ENCODE data around the gene HPS1.

Gene HPS1

DNA sequence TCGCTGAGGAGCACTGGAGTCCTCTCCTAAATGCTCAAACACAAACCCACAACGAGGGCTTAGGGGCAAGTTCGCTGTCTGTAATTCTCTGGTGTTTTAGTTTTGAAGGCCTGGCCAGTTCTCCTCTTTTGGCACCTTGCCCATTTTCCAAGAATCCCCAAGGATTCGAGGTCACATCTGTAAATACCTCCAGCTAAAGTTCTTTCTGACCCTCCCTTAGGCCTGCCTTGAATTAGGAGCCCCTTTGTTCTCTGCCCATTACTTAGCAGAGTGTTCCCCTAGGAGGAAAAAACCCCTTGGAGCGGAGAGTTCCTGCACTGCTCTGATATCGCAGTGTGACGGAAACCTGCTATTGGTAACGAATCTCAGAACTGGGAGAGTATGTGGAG is 31.0 kb downstream of the HPS1 start:
- no peak for FAIRE-seq
- DNase-seq (ENCODE audit: insufficient read length, low spot score), result no peak

DNA sequence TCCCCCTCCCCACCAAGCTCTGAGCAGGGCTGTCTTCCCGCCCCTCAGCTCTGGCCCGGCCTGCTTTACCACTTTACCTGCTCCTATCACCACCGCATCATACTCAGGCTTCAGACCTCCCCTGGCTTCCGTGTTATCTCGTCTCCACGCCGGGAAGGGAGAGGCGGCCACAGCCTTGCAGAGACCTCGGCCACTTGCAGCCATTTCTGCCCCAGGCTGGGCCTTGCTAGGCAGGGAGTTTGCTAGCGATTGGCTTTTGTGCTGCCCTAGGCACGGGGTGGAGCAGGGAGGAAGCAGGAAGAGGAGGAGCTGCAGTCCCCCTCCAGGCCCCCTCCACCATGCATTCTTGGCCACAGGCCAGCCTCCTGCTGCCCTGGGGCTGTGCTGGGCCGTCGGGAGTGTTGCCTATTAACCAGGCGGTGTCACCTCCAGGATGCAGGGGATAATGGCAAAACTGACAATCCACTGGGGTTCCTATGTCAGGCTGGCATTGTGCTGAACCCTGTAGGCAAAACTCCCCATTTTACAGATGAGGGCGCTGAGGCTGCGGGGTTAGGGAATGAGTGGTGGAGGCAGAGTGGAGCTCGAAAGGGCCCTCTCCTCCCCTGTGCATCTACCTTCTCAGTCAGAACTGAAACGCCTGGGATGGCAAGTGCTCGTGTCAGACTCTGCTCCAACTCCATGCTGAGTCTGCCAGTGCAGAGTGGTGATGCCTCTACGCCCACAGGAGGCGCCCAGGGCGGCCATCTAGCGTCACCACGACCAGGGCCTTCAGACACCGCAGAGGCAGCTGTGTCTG is 31.6 kb downstream of the HPS1 start, which contains the start of gene PYROXD2:
TSS of gene PYROXD2 (minus strand) at position 251 of the 799 bp plus-strand sequence. CDS start at position 204, 47 bp downstream.
- no peak for FAIRE-seq
- DNase-seq (ENCODE audit: insufficient read length, low spot score), result peak; percentile 61

DNA sequence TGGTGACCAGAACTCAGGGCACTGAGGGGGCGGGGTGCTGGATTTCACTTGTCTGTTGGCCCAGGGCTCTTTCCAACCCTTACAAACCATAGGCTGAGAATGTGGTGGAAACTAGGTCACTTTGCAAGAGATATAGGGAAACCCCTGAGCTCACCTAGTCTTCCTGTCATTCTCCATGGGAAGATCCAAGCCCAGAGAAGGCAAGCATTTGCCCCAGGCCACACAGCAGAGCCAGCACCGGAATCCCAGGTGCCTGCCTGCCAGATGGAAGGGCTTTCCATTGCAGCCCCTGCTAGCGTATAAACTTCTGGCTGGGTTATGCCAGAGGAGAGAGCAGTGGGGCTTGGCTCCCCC is 32.2 kb downstream of the HPS1 start:
- no peak for DNase-seq (ENCODE audit: insufficient read length, low spot score)
- no peak for FAIRE-seq

DNA sequence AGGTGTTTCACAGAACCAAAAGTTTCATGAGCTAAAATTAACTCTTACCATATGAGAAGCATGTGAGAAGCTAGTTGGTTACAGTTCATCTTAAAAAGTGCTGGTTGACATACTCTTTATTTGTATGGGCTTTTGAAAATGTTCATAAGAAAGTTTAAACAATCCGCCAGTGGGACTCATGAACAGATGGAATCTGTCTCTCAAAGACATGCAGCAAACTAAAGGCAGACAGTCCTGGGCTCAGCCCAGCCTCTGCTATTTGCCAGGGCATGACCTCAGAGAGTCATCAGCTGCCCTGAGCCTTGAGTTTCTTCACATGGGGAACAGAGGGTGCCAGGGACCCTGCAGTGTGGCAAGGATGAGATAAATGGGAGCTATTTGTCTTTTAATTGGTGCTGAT is 35.0 kb downstream of the HPS1 start:
- FAIRE-seq (no peak), DNase-seq (ENCODE audit: insufficient read length, low spot score) (no peak)

DNA sequence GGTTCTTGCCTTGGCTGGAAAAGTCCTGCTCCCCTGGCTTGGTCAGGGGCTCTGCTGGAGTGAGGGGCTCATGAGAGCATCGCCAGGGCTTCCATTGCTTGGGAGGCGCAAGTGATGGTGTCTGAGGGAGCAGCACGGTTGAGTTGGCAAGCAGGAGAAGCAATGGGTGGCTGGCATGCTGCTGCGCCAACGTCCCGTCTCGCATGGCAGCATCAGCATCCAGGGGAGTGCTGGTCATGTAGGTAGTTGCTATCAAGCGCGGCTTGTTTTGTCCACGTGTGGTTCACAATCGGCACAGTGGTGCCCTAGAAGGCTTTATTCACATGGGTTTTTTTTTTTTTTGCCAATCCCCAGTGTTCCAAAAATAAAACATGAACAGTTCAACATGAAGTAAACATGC is 35.6 kb downstream of the HPS1 start:
- no peak for DNase-seq (ENCODE audit: insufficient read length, low spot score)
- FAIRE-seq, result no peak

DNA sequence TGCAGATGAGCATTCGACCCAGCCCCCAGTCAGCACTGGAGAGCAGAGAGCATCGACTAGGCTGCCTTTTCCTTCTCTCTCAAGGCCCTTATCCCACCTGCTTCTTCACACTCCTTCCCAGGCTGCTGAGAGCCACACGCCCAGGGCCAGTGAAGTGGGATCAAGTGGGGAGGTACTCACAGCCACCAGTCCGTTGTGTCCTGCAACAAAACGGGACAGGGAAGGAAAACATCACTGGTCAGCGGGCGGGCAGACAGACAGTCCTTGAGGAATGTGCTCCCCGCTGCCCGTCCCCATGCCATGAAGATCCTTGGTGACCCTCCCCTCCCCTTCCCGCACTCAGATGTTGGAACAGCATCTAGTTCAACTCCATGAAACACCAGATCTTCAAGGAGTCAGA is 36.0 kb downstream of the HPS1 start:
- FAIRE-seq (no peak), DNase-seq (ENCODE audit: insufficient read length, low spot score) (no peak)

DNA sequence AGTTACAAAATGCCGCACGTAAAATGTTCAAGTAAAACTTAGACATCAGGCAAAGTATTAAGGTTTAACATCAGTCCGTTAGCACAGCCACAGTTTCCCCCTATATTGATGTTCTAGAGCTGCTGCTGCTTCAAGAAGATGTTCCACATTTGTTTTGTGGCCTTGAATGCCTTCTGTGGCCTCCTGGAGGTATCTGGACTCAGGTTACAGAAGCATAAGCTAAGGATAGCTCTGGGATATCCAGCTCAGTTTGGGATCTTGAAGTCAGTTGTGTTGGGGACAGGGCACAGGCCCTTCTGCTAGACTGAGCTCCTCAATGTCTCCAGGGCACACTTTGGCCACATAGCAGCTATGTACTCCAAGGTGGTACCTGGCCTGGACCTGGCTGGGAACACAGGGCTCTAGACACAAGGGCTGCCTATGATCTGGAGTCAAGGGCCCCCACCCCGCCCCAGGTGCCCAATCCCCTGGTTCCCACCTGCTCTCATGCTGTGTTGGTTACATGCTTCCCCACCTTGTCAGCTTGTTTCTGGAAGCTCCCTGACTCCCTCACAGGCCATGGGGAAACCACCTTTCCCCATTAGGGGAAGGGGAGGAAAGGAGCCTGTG is 36.5 kb downstream of the HPS1 start:
- no peak for DNase-seq (ENCODE audit: insufficient read length, low spot score)
- no peak for FAIRE-seq

DNA sequence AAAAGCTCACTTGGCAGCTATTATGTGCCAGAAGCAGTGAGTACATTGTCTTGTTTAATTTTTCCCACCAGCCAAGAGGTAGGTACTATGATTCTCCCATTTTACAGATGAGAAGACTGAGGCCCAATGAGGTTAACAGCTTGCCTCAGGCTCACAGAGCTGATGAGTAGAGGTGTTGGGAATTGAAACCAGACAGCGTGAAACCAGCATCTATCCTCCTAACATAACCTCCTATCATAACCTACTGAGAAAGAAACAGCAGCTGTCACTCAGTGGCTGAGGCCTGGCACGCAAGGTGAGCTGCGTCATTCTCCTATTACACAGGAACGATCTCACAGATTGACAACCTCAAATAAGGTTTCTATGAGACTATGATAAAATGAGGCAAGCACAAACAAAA is 37.9 kb downstream of the HPS1 start:
- FAIRE-seq, result no peak
- DNase-seq (ENCODE audit: insufficient read length, low spot score), result no peak

DNA sequence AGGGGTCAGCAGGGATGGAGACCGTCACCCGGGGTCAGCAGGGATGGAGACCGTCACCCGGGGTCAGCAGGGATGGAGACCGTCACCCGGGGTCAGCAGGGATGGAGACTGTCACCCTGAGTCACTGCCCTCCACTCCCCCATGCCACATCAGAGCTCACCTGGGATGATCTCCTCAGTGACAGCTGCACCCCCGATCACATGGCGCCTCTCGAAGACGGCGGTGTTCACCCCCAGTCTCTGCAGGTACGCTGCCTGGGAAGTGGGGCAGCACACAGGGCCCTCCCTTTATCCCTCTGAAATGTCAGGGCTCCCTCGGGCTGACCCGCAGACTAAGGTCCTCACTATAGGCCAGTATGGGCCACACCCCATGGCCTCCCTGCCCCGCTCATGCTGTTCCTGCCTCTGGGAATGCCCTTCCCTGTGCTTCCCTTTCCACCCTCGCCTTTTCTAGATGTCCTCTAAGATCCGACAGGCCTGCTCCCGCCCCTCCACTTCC is 38.9 kb downstream of the HPS1 start:
- FAIRE-seq (no peak), DNase-seq (ENCODE audit: insufficient read length, low spot score) (no peak)

DNA sequence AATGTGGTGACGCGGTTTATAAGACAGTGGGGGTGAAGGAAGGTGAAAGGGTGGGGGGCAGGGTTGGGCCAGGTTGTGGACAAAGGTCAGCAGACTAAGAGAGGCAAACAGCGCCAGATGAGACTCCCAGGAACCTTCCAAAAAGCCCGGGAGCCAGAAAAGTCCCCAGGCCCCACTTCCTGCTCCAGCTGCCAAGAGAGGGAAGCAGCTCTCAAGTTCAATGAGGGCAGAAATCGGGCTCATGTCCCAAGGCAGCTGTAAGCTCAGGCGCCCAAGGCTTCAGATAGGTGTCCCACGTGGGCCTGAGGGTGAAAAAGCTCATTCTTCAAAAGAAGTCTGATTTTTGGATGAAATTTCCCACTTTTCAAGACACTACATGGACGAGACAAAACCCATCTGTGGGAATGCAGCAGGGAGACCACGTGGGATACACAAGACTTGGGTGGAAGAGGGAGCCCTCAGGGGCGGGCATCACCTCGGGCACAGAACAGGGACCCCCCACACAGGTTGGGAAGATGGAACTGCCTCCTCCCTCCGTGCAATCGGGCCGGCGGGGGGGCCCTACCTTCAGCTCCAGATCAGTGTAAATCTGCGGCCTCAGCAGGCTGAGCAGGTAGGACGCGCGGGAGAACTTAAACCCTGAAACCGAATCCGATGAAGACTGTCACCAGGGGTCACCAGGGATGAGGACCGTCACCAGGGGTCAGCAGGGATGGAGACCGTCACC is 39.6 kb downstream of the HPS1 start:
- DNase-seq (ENCODE audit: insufficient read length, low spot score), result no peak
- FAIRE-seq, result no peak

DNA sequence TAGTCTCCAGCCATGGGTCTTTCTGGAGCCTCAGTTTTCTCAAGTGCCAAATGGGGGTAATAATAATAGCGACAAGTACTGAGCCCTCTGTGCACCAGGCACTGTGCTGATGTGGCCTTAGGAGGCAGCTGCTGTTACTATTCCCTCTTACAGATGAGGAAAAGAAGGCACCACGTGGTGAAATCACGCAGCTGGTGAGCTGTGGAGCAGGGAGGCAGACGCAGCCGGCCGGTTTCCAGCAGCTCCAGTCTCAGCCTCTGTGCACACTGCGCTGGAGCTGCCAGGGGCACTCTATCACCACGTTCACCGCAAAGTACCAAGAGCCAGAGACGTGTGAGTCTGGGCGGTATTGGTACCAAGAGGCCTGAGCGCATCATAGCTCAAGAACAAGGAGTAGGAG is 41.3 kb downstream of the HPS1 start:
- FAIRE-seq (no peak), DNase-seq (ENCODE audit: insufficient read length, low spot score) (no peak)

DNA sequence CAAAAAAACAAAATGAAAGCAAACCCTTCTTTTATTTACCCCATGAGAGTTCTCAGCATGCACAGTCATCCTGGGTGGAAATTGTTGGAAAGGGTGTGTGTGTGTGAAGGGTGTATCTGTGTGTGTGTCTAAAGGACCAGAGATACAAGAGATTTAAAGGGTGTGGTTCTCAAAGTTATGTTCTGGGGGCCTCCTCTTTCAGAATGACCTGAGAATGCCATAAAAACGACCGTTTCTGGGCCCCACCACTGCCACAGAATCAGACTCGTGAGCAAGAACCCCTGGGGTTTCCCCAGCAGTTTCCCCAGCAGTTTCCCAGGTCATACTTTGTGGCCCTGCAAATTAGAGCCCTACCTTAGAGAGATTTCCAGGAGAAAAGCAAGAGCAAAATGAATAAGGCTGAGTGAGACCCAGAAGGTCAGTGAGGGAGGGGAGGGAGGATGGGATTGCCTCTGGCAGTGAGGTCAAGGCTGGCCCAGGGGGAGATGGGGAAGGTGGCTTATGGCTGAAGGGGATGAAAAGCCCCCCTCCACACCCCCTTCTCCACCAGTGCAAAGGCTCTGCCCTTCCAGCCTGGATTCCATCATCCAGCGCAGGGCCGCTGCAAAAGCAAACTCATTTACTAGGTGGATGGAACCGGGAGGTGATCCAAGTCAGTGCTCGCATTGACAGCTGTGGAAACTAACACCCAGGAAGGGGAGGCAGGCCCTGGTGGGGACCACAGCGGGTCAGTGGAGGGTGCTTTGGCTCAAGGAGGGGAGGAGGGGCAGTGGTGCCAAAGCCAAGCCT is 42.0 kb downstream of the HPS1 start:
- FAIRE-seq, result peak; percentile 76
- no peak for DNase-seq (ENCODE audit: insufficient read length, low spot score)

DNA sequence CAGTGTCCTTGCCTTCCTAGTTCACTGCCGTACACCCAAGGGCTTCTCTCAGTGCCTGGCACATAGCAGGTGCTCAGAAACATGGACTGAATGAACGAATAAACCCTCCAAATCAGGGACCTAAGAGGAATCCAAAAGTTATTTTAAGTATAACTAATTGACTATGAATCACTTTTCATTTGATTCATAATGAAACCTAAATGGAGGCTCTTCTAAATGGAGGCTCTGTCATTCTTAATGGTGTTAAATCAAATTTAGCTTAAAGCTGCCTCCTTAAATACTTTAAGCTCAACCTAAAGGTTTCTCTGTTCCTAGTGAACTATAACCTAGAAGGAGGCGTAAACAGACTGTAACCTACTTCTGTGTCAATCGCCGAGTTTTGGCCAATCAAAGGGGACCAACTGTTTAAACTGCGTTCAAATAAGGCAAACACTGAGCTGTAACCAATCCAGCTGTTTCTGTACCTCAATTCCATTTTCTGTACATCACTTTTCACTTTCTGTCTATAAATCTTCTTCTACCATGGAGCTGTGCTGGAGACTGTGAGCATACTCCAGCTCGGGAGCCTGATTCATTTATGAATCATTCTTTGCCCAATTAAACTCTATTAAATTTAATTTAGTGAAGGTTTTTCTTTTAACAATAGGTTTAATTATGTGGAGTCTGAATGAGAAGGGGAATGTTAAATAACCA is 42.8 kb downstream of the HPS1 start:
- FAIRE-seq, result no peak
- DNase-seq (ENCODE audit: insufficient read length, low spot score), result no peak

DNA sequence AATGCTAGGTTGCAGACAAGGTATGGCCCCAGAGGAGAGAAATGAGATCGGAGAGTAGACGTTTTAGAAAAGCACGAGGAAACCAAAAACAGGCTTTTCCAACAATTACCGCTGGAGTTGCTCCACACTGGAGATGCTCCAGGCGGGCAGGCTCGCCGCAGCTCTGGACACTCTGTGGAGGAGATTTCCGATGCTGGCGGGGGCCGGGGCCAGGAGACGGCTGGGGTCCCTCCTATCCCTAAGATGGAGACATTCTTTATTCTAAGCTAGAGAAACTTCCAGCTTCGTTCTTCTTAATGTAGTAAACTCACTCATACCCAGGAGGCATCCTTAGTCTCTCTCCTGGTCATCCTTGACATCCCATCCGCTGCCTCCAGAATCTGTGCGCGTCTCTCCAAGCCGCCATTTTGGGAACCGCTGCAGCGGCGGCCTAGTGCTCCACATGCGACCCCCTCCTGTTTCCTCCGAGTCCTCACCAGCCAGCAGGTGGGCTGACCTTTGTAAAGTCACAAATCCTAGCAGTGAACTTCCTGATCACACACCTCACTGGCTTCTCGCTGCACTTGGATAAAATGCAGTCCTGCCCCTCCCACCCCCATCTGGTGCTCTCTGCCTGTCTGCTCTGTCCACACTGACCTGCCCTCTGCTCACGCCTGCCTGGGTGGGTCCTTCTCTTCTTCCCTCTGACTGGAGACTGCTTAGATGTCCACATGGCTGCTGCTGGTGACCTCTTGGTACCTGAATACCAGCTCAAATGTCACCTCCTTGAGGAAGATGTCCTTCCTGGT is 43.6 kb downstream of the HPS1 start:
- DNase-seq (ENCODE audit: insufficient read length, low spot score), result no peak
- FAIRE-seq, result no peak

DNA sequence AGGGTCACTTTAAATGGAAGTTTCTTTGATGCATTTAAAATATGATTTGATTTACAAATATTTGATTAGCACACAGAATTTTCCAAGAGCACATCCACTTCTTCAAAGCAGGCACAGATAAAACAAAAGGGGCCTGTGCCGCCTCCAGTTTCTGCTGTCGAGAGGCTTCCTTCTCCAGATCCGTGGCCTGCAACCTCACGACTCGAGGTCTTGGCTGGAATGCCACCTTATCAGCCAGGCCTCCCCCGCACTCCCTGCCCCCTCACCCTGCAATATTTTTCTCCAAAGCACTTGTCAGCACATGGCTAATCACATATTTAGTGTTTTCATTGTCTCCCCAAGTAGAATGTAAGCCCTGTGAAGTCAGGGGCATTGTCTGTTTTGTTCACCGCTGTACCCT is 44.3 kb downstream of the HPS1 start:
- DNase-seq (ENCODE audit: insufficient read length, low spot score) (no peak), FAIRE-seq (no peak)

DNA sequence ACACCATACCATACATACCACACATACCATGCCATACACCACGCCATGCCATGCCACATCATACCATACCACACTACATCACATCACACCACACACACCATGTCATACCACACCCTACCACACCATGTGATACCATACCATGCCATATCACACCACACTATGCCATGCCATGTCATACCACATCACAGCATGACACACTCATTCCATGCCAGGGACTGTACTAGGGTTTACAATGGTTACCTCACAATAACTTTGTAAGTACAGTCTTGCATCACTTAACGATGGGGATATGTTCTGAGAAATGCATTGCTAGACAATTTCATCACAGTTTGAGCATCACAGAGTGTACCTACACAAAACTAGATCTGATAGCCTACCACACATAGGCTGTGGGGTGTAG is 46.3 kb downstream of the HPS1 start:
- FAIRE-seq (no peak), DNase-seq (ENCODE audit: insufficient read length, low spot score) (no peak)

DNA sequence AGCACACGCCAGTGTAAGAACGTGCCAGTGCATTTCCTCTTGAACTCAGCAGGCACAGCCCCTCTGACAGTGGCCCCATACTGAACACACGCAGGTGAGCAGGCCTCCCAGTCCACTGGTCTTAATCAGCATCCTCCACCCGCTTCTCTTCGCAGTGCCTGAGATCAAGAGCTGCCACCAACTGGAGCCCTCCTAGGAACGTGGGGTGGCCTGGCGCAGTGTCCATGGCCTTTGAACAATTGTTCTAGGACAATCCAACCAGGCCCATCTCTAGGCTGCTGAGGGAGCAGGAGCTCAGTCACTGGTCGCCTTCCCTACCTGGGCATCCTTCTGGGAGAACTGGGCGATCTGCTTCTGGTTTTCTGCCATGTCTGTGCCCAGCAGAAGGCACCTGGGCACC is 47.0 kb downstream of the HPS1 start:
- no peak for DNase-seq (ENCODE audit: insufficient read length, low spot score)
- FAIRE-seq, result no peak

DNA sequence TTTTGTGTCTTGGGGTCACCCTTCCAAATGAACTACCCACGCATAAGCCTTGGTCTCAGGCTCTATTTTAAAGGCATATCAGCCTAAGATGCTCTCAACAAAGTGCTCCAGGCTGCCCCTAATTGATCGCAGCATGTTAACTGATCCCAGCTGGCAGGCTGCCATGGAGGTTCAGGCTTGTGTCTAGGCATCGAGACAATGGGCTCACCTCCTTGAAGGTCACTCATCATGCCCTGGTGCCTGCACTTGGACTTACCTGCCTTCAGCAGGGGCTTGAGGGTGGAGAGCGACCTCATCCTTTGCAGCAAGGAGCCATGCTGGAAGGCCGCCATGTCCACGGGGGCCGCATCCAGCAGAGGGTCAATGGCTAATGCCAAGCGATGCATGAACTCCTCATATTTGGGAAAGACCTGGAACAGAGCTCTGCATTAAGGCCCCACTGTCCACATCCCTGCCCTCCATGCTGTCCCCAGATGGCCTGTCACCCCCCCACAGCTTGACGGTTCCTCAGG is 49.6 kb downstream of the HPS1 start:
- no peak for FAIRE-seq

More for the DNA sequence above, 49.6 kb downstream of the HPS1 start:
- no peak for DNase-seq (ENCODE audit: insufficient read length, low spot score)
